ENCODE measurements around the gene COL28A1. TPM values are rescaled to one million over a fixed set of nuclear protein-coding genes. Genes with fewer than 3 reads are reported as not detected.

COL28A1 gene
- polyA plus RNA-seq, 3 donors = not detected

DNA sequence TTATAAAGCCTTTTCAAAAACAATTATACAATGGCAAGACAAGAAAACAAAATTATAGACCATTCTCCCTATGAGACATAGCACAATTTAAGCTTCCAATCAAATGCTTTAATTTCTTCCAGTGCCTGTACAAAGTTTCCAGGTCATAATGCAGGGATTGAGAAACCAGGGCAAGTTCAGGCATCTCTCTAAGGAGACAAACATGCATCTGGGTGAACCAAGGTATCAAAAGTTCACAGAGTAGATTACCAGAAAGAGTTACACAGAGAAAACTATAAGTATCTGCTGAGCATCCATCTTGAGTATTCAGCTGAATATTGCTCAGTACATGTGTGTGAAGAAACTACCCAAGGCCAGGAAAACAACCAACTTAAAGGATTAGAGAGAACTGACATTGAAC, 89.1 kb downstream of the COL28A1 start:
- Histone ChIP-seq H3K27me3 (ENCODE audit: control insufficient read depth in 2 of 2, insufficient read depth in 2 of 2, low read length in 2 of 2) (no peaks in the 10 kb centered on the region), H3K4me3 (replicated peaks in 1 of 3; ENCODE audit: low read depth in 2 of 3, low read length in 3 of 3) (no peak overlapping the region), H3K9ac (ENCODE audit: insufficient read depth, low read length, poor library complexity, severe bottlenecking) (no peak overlapping the region), H3K79me2 (ENCODE audit: insufficient read depth, low read length) (no peaks in the 10 kb centered on the region), H3K9me3 (replicated peaks in 1 of 2; ENCODE audit: control insufficient read depth in 1 of 2, insufficient read depth in 1 of 2, low read length in 2 of 2) (peaks cover 12 to 21% of the 10 kb centered on the region in 2 donors), H3K27ac (ENCODE audit: low read depth in 1 of 2, low read length in 2 of 2) (no peak overlapping the region), H4K20me1 (ENCODE audit: insufficient read depth, low read length) (no peaks in the 10 kb centered on the region), H3K4me1 (ENCODE audit: control insufficient read depth in 1 of 2, insufficient read depth in 2 of 2, low read length in 2 of 2) (no peaks in the 10 kb centered on the region), H3K4me2 (replicated peaks; ENCODE audit: extremely low read depth, low read length, poor library complexity, severe bottlenecking) (no peak overlapping the region), H3K36me3 (replicated peaks in 1 of 2; ENCODE audit: control insufficient read depth in 1 of 2, insufficient read depth in 2 of 2, low read length in 2 of 2) (no peaks in the 10 kb centered on the region), H2AFZ (ENCODE audit: insufficient read depth, low read depth, low read length, poor library complexity, severe bottlenecking) (no peak overlapping the region)
- Mint-ChIP-seq H3K36me3 (no peaks in the 10 kb centered on the region), H3K4me1 (no peaks in the 10 kb centered on the region), H3K9me3 (peaks cover 13 to 40% (median 23%) of the 10 kb centered on the region in 7 donors), H3K27me3 (ENCODE audit: low read depth in 3 of 3) (peaks cover 0 to 1% (median 0%) of the 10 kb centered on the region in 3 donors), H3K4me3 (no peak overlapping the region), H3K27ac (no peak overlapping the region)
- no peak for DNase-seq
- TF ChIP-seq, protein P1, sequence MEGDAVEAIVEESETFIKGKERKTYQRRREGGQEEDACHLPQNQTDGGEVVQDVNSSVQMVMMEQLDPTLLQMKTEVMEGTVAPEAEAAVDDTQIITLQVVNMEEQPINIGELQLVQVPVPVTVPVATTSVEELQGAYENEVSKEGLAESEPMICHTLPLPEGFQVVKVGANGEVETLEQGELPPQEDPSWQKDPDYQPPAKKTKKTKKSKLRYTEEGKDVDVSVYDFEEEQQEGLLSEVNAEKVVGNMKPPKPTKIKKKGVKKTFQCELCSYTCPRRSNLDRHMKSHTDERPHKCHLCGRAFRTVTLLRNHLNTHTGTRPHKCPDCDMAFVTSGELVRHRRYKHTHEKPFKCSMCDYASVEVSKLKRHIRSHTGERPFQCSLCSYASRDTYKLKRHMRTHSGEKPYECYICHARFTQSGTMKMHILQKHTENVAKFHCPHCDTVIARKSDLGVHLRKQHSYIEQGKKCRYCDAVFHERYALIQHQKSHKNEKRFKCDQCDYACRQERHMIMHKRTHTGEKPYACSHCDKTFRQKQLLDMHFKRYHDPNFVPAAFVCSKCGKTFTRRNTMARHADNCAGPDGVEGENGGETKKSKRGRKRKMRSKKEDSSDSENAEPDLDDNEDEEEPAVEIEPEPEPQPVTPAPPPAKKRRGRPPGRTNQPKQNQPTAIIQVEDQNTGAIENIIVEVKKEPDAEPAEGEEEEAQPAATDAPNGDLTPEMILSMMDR (IDR thresholded peaks at IDR 0.05) = no peak
- intact Hi-C loops (cut with micrococcal nuclease) = no loop called here

DNA sequence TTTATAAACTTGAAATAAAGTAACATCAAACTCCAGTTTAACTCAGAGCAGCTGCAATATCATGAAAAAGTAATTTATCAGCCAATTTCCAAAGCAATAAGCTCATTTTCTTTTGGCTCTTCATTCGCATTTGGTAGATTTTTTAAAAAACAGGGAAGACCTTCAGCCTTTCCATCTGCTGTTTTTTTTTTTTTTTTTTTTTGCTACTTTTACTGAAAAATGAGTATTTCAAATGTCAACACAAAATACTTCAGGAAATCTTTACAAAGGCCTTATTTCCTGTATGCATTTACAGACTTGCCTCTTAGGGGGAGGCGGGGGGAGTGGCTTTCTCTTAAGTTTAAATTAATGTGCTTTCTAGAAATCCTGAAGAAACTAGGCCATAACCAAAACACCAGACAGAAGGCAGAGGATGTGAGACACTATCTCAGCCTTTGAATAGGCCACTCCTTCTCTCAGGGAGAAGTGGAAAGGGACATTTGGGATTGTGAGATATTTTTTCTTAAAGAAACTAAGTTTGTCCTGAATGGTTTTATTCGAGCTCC, 91.8 kb downstream of the COL28A1 start:
- no peaks in the 10 kb centered on the region for H3K79me2 ChIP-seq (ENCODE audit: insufficient read depth, low read length)
- H3K27ac Mint-ChIP-seq = no peak overlapping the region
- H3K27ac ChIP-seq (ENCODE audit: low read depth in 1 of 2, low read length in 2 of 2) = no peak overlapping the region
- no peak overlapping the region for H3K9ac ChIP-seq (ENCODE audit: insufficient read depth, low read length, poor library complexity, severe bottlenecking)
- intact Hi-C loops (cut with micrococcal nuclease) = no loop called here
- H3K27me3 ChIP-seq (ENCODE audit: control insufficient read depth in 2 of 2, insufficient read depth in 2 of 2, low read length in 2 of 2) = no peaks in the 10 kb centered on the region
- peaks cover 9 to 10% of the 10 kb centered on the region in 2 donors for H3K9me3 ChIP-seq (replicated peaks in 1 of 2; ENCODE audit: control insufficient read depth in 1 of 2, insufficient read depth in 1 of 2, low read length in 2 of 2)
- H2AFZ ChIP-seq (ENCODE audit: insufficient read depth, low read depth, low read length, poor library complexity, severe bottlenecking) = no peak overlapping the region
- H3K4me1 ChIP-seq (ENCODE audit: control insufficient read depth in 1 of 2, insufficient read depth in 2 of 2, low read length in 2 of 2) = no peaks in the 10 kb centered on the region
- no peaks in the 10 kb centered on the region for H3K4me1 Mint-ChIP-seq
- H3K27me3 Mint-ChIP-seq (ENCODE audit: low read depth in 3 of 3) = peaks cover 0 to 1% (median 0%) of the 10 kb centered on the region in 3 donors
- WGBS (ENCODE audit: insufficient coverage) = 60% methylated on average over 1 of the region's 3 CpGs
- DNase-seq = no peak
- no peak overlapping the region for H3K4me2 ChIP-seq (replicated peaks; ENCODE audit: extremely low read depth, low read length, poor library complexity, severe bottlenecking)
- H3K9me3 Mint-ChIP-seq = peaks cover 7 to 25% (median 17%) of the 10 kb centered on the region in 7 donors
- H3K36me3 Mint-ChIP-seq = no peaks in the 10 kb centered on the region
- TF ChIP-seq, protein P1 (IDR thresholded peaks at IDR 0.05) = no peak
- no peaks in the 10 kb centered on the region for H4K20me1 ChIP-seq (ENCODE audit: insufficient read depth, low read length)
- no peak overlapping the region for H3K4me3 Mint-ChIP-seq
- H3K36me3 ChIP-seq (replicated peaks in 1 of 2; ENCODE audit: control insufficient read depth in 1 of 2, insufficient read depth in 2 of 2, low read length in 2 of 2) = no peaks in the 10 kb centered on the region
- H3K4me3 ChIP-seq (replicated peaks in 1 of 3; ENCODE audit: low read depth in 2 of 3, low read length in 3 of 3) = no peak overlapping the region
